NCI-H128 (cell line): ENCODE measurements around the gene EXOC4.

Source experiments
- DNase-seq: peaks from one replicate; lab custom pipeline; 2025; ENCODE audit not compliant: unreplicated experiment; lab: John Stamatoyannopoulos, UW

EXOC4 gene

GRCh38 chr7:134084488-134085144 is 831.7 kb downstream of the EXOC4 start:
- DNase-seq, result no peak

DNA sequence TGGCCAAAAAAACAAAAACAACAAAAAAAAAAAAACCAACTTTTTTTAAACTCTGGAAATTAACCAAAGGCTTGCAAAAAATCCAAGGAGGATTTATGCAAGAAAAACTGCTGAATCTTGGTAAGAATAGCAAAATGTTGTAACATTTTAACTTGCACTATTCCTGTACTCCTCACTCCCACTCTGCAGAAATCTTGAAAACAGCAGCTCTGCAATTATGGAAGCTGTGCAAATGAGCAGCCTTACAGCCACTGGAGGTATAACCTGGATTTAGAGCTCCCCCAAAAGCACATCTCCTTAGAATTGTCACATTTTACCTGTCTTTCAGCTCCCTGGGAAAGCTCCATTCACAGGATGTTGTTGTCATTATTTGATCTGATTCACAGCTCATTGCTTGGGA is 832.4 kb downstream of the EXOC4 start:
- no peak for DNase-seq

GRCh38 chr7:134086998-134087735 is 834.3 kb downstream of the EXOC4 start:
- DNase-seq, result no peak

- DNase-seq, result no peak
These were observed 835.3 kb downstream of the EXOC4 start for GRCh38 chr7:134088199-134088598.

DNA sequence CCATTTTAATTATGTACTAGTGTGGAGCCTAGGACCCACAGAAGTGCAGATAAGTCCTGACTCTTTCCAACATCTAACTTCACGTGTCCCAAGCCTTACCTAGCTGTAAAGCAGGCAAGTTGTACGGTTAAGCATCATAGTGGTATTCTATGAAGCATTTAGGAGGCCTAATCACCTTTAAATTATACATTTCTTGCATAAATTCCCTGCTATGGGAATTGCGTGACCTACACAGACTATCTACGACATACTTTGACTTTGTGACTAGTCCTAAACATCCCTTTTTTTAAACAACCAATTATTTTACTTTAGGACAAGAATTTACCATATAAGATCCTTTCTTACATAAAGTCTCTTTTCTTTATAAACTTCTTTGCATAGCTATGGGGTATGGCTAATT is 836.6 kb downstream of the EXOC4 start:
- DNase-seq, result no peak

DNA sequence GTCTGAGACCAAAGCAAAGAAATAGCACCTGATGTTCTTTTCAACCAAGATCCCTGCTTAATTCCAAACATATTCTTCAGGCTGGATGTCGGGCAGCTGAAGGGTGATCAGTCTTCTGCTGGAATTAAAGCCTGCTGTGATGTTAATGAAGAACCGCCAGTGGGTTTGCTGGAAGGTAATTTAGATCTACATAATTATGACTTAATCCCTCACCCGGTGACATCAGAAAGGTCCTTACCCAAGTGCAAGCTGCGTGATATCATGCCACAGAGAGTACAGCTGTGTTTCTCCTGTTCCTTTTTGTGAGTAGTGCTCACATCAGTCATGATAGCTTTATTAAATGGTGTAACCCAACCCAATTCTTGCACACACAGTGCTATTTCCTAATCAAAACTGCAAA is 845.2 kb downstream of the EXOC4 start:
- no peak for DNase-seq

GRCh38 chr7:134101716-134102115 is 848.8 kb downstream of the EXOC4 start:
- no peak for DNase-seq

DNA sequence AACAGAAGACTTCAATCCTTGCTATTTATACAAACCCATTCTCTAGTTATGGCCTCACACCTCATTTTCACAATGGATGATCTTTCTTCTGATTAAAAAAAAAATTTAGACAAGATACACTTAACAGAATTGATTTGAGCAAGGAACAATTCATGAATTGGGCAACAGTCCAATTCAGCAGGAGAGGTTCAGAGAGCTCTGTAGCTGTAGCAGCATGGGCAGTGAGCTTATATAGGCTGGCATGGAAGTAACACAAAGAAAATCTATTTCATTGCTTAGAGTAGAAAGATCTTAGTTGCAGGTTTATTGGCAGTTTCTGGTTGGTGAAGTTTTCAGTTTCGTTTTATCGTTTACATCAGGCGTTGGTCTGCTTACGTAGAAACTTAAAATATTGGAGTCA is 851.3 kb downstream of the EXOC4 start:
- no peak for DNase-seq

DNA sequence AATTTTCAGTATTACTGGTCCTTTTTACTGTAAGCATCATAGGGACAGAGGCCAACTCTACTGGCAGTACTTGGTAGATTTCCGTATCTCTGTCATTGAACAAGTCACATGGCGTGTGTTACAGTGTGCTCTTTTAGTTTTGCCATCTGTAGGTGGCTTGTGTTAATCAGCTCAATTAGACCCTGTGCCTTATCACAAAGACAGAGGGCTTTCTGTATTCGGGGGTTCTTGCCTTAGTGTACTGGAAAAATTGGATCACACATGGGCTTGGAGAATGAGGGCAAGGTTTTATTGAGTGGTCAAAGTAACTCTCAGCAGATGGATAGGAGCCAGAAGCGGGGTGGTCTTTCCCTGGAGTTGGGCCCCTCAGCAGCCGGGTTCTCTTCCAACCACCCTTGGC is 853.0 kb downstream of the EXOC4 start:
- DNase-seq, result no peak

GRCh38 chr7:134108802-134109201 is 855.9 kb downstream of the EXOC4 start:
- DNase-seq, result no peak

GRCh38 chr7:134113655-134114054 is 860.8 kb downstream of the EXOC4 start:
- no peak for DNase-seq

- no peak for DNase-seq
These were observed 862.1 kb downstream of the EXOC4 start for GRCh38 chr7:134114992-134115391.
